OCI-LY3 (cell line): ENCODE data around the gene BDH2.

Source experiments
- H2AFZ ChIP-seq: fragments of 200-600, 300-600 bp; shearing (Covaris generic); 2 replicates; pipeline ENCODE4 v1.6.0; 2014; ENCODE audit warnings: antibody characterized with exemption, low read depth, low read length
- H3K27ac ChIP-seq: fragments of 200-600, 300-600 bp; sonication (generic); 2 replicates; pipeline ENCODE4 v1.5.1; 2014; ENCODE audit warnings: mild to moderate bottlenecking, low read length, moderate library complexity, mixed read lengths
- H3K27me3 ChIP-seq: fragments of 200-600, 300-600 bp; sonication (generic); 2 replicates; pipeline ENCODE4 v1.6.1; 2014; ENCODE audit warnings: low read depth, low read length, mixed read lengths
- H3K36me3 ChIP-seq: fragments of 200-600, 300-600 bp; sonication (generic); replicated peaks from 2 replicates; pipeline ENCODE3; 2014; ENCODE audit warnings: low read depth, low read length, mixed read lengths
- H3K4me1 ChIP-seq: fragments of 300-600, 200-600 bp; sonication (generic); 2 replicates; pipeline ENCODE4 v1.6.1; 2014; ENCODE audit warnings: low read length, mixed read lengths
- H3K4me2 ChIP-seq: fragments of 200-600, 300-600 bp; sonication (generic); 2 replicates; pipeline ENCODE4 v1.6.1; 2014; ENCODE audit warnings: low read length, mixed read lengths
- H3K4me3 ChIP-seq: fragments of 300-600, 200-600 bp; sonication (generic); 2 replicates; pipeline ENCODE4 v1.5.1; 2014; ENCODE audit warnings: antibody characterized with exemption, mild to moderate bottlenecking, low read length, moderate library complexity
- H3K79me2 ChIP-seq: fragments of 300-600, 200-600 bp; shearing (Covaris generic); 2 replicates; pipeline ENCODE4 v1.6.1; 2014; ENCODE audit warnings: mild to moderate bottlenecking, low read length, mixed read lengths
- H3K9ac ChIP-seq: fragments of 300-600, 200-600 bp; shearing (Covaris generic); 2 replicates; pipeline ENCODE4 v1.6.0; 2014; ENCODE audit warnings: mild to moderate bottlenecking, low read length, moderate library complexity
- H3K9me3 ChIP-seq: fragments of 200-600, 300-600 bp; shearing (Covaris generic); 2 replicates; pipeline ENCODE4 v1.6.1; 2014; ENCODE audit warnings: low read length, mixed read lengths; ENCODE audit not compliant: insufficient read depth
- H4K20me1 ChIP-seq: fragments of 200-600, 300-600 bp; sonication (generic); 2 replicates; pipeline ENCODE4 v1.6.1; 2016; ENCODE audit warnings: low read length, mixed read lengths; ENCODE audit not compliant: insufficient read depth
- EZH2phosphoT487 ChIP-seq: fragments of 200-600 bp; shearing (Covaris generic); IDR thresholded peaks from 2 replicates; pipeline ENCODE4 v1.6.1; 2018; ENCODE audit warnings: antibody characterized with exemption, mixed run types, low read depth
- TF ChIP-seq, protein P1 (sequence below): fragments of 200-600, 300-600 bp; sonication (generic); IDR thresholded peaks from 2 replicates; pipeline ENCODE4 v1.5.1; 2014; ENCODE audit warnings: antibody characterized with exemption, low read length, low read depth

BDH2 gene

DNA sequence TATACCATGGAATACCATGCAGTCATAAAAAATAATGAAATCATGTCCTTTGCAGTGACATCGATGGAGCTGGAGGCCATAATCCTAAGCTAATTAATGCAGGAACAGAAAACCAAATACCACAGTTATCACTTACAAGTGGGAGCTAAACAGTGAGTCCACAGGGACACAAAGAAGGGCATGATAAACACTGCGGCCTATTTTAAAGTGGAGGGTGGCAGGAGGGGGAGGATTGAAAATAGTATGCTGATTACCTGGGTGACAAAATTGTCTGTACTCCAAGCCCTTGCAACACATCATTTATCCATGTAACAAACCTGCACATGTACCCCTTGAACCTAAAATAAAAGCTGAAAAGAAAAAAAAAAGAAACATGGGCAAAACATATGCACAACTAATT lies 63.5 kb downstream of the BDH2 start:
- TF ChIP-seq EZH2phosphoT487, result no peak
- TF ChIP-seq, protein P1, sequence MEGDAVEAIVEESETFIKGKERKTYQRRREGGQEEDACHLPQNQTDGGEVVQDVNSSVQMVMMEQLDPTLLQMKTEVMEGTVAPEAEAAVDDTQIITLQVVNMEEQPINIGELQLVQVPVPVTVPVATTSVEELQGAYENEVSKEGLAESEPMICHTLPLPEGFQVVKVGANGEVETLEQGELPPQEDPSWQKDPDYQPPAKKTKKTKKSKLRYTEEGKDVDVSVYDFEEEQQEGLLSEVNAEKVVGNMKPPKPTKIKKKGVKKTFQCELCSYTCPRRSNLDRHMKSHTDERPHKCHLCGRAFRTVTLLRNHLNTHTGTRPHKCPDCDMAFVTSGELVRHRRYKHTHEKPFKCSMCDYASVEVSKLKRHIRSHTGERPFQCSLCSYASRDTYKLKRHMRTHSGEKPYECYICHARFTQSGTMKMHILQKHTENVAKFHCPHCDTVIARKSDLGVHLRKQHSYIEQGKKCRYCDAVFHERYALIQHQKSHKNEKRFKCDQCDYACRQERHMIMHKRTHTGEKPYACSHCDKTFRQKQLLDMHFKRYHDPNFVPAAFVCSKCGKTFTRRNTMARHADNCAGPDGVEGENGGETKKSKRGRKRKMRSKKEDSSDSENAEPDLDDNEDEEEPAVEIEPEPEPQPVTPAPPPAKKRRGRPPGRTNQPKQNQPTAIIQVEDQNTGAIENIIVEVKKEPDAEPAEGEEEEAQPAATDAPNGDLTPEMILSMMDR, result no peak
- H3K79me2 ChIP-seq, result no peaks in the 10 kb centered on the region
- H3K27me3 ChIP-seq, result no peaks in the 10 kb centered on the region
- H3K4me2 ChIP-seq, result no peak overlapping the region
- no peak overlapping the region for H3K27ac ChIP-seq
- no peaks in the 10 kb centered on the region for H3K4me1 ChIP-seq
- H3K9ac ChIP-seq, result no peak overlapping the region
- no peak overlapping the region for H2AFZ ChIP-seq
- H4K20me1 ChIP-seq, result no peaks in the 10 kb centered on the region
- H3K4me3 ChIP-seq, result no peak overlapping the region
- H3K9me3 ChIP-seq, result no peaks in the 10 kb centered on the region
- peaks cover 12% of the 10 kb centered on the region for H3K36me3 ChIP-seq

DNA sequence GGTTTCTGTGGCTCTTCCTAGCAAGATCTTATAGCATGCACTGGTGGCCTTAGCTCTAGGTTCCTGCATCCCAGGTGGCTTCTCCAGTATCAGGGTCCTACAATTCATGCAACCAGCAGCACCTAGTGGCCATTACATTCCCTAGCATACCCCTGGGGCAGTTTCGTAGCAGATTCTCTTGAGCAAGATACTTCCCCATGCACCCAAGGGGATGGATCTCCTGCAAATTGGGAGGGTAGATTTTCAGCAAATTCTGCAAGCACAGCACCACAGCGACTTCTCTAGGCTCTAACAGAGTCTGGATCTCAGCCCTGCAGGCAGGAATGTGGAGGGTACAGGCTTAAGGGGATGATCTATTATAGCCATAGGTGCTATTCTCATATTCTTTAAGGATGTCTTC lies 67.1 kb downstream of the BDH2 start:
- Histone ChIP-seq H3K36me3 (peaks cover 24% of the 10 kb centered on the region), H3K79me2 (no peaks in the 10 kb centered on the region), H3K4me2 (no peak overlapping the region), H3K27ac (no peak overlapping the region), H3K9me3 (no peaks in the 10 kb centered on the region), H4K20me1 (no peaks in the 10 kb centered on the region), H3K9ac (no peak overlapping the region), H3K27me3 (no peaks in the 10 kb centered on the region), H3K4me1 (no peaks in the 10 kb centered on the region), H2AFZ (no peak overlapping the region), H3K4me3 (no peak overlapping the region)
- TF ChIP-seq, protein P1, result peak; percentile 55
- TF ChIP-seq EZH2phosphoT487, result no peak

DNA sequence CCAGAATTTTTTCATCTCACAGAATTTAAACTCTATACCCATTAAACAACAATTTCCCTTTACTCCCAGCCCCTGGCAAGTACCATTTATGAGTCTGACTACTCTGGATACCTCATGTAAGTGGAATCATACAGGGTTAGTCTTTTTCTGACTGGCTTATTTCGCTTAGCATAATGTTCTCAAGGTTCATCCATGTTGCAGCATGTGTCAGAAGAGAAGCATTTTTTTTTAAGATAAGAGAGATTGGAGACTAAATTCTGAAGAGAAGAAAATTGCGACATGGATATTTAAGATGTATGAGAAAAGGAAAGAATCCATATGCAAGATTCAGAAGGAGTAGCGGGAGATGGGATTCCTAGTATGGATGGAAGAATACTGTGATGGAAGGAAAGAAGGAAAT lies 68.8 kb downstream of the BDH2 start:
- no peak overlapping the region for H3K27ac ChIP-seq
- no peak overlapping the region for H3K4me2 ChIP-seq
- H3K79me2 ChIP-seq, result no peaks in the 10 kb centered on the region
- H3K9ac ChIP-seq, result no peak overlapping the region
- H3K36me3 ChIP-seq, result peaks cover 18% of the 10 kb centered on the region
- no peak overlapping the region for H2AFZ ChIP-seq
- H4K20me1 ChIP-seq, result no peaks in the 10 kb centered on the region
- no peaks in the 10 kb centered on the region for H3K9me3 ChIP-seq
- TF ChIP-seq, protein P1, result no peak
- no peak for TF ChIP-seq EZH2phosphoT487
- no peaks in the 10 kb centered on the region for H3K4me1 ChIP-seq
- H3K4me3 ChIP-seq, result no peak overlapping the region
- no peaks in the 10 kb centered on the region for H3K27me3 ChIP-seq

DNA sequence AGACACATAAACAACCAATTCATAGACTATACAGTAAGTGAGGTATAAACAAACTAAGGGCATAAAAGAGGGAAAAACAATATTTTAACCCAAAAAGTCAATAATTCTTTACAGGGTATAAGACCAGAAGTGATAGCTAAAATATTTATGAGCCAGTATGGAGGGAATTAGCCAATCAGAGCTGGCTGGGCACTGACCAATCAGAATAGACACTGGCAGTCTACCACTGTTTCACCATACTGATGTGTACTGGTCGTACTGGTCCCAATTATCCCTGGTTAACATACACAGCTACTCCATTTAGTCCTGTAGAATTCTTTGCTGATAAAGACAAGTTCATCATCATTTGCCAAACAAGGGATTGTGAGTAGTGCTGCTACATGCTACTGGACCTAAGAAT lies 70.3 kb downstream of the BDH2 start:
- Histone ChIP-seq H3K4me3 (no peak overlapping the region), H3K4me1 (no peaks in the 10 kb centered on the region), H3K9ac (no peak overlapping the region), H4K20me1 (no peaks in the 10 kb centered on the region), H3K79me2 (no peaks in the 10 kb centered on the region), H3K36me3 (peaks cover 17% of the 10 kb centered on the region), H2AFZ (no peak overlapping the region), H3K4me2 (no peak overlapping the region), H3K27me3 (no peaks in the 10 kb centered on the region), H3K9me3 (no peaks in the 10 kb centered on the region), H3K27ac (no peak overlapping the region)
- no peak for TF ChIP-seq EZH2phosphoT487
- TF ChIP-seq, protein P1, result no peak
